GM12872 (cell line): ENCODE results near the gene ATXN1.

Source experiments
- CTCF ChIP-seq: IDR thresholded peaks from 3 replicates; pipeline ENCODE4 v1.5.1; 2011; ENCODE audit warnings: low read depth, mild to moderate bottlenecking, low read length, moderate library complexity; ENCODE audit not compliant: insufficient read depth

Gene ATXN1

GRCh38 chr6:16545382-16545781, 215.9 kb downstream of the ATXN1 start:
- TF ChIP-seq CTCF, result no peak

- TF ChIP-seq CTCF, result no peak
Measured at GRCh38 chr6:16544521-16544920, 216.7 kb downstream of the ATXN1 start.

GRCh38 chr6:16544006-16544405, 217.3 kb downstream of the ATXN1 start:
- no peak for TF ChIP-seq CTCF

GRCh38 chr6:16543521-16543920, 217.7 kb downstream of the ATXN1 start:
- no peak for TF ChIP-seq CTCF

GRCh38 chr6:16542070-16542469, 219.2 kb downstream of the ATXN1 start:
- no peak for TF ChIP-seq CTCF

- TF ChIP-seq CTCF, result peak; percentile 6; the same call in 1 of the 3 replicates
Measured at GRCh38 chr6:16540804-16541752, 220.2 kb downstream of the ATXN1 start.

GRCh38 chr6:16539086-16539931, 222.0 kb downstream of the ATXN1 start:
- TF ChIP-seq CTCF, result no peak
